D721Med (cell line): ENCODE results near the gene DMXL2.
"Not testable (repeated sequence)": the region's sequence is repeated elsewhere in the genome, so short reads cannot be mapped to it uniquely, and the experiment has no call there.

Experiments used
- DNase-seq: peaks from one replicate; pipeline ENCODE4 v3.0.0; 2011; ENCODE audit warnings: low spot score; ENCODE audit not compliant: insufficient read length
- FAIRE-seq: peaks from 2 replicates; lab custom pipeline; 2011; peaks lifted over from hg19 to GRCh38; lab: Jason Lieb, UNC
- CTCF ChIP-seq: IDR thresholded peaks from 2 replicates; pipeline ENCODE4 v1.5.1; 2012; ENCODE audit warnings: mild to moderate bottlenecking, control low read depth; ENCODE audit not compliant: insufficient read depth; ENCODE audit errors: missing control alignments

DMXL2 gene

GRCh38 chr15:51460796-51461195 is 161.8 kb downstream of the DMXL2 start:
- FAIRE-seq (no peak), DNase-seq (no peak)
- no peak for TF ChIP-seq CTCF

- no peak for TF ChIP-seq CTCF
- FAIRE-seq (no peak), DNase-seq (no peak)
These were observed 172.6 kb downstream of the DMXL2 start for GRCh38 chr15:51450001-51450400.

- no peak for TF ChIP-seq CTCF
- no peak for FAIRE-seq
These were observed 173.8 kb downstream of the DMXL2 start for GRCh38 chr15:51448622-51449399.

GRCh38 chr15:51447855-51448621 is 174.5 kb downstream of the DMXL2 start:
- FAIRE-seq (no peak), DNase-seq (no peak)
- TF ChIP-seq CTCF = no peak

More at GRCh38 chr15:51448622-51449399, 173.8 kb downstream of the DMXL2 start:
- no peak for DNase-seq

GRCh38 chr15:51446029-51446744 is 176.4 kb downstream of the DMXL2 start:
- FAIRE-seq = not testable (repeated sequence)

GRCh38 chr15:51444807-51445206 is 177.8 kb downstream of the DMXL2 start:
- DNase-seq (no peak), FAIRE-seq (no peak)
- no peak for TF ChIP-seq CTCF

More at GRCh38 chr15:51446029-51446744, 176.4 kb downstream of the DMXL2 start:
- DNase-seq = not testable (repeated sequence)

- no peak for FAIRE-seq
- no peak for TF ChIP-seq CTCF
- DNase-seq = no peak
These were observed 178.5 kb downstream of the DMXL2 start for GRCh38 chr15:51444112-51444511.
